ENCODE measurements around the gene PTGIR. TPM values are rescaled to one million over a fixed set of nuclear protein-coding genes. Genes with fewer than 3 reads are reported as not detected.

Gene PTGIR
- total and polyA plus RNA-seq, 8 donors: 9.2 to 14.1 (median 11.8) TPM

DNA sequence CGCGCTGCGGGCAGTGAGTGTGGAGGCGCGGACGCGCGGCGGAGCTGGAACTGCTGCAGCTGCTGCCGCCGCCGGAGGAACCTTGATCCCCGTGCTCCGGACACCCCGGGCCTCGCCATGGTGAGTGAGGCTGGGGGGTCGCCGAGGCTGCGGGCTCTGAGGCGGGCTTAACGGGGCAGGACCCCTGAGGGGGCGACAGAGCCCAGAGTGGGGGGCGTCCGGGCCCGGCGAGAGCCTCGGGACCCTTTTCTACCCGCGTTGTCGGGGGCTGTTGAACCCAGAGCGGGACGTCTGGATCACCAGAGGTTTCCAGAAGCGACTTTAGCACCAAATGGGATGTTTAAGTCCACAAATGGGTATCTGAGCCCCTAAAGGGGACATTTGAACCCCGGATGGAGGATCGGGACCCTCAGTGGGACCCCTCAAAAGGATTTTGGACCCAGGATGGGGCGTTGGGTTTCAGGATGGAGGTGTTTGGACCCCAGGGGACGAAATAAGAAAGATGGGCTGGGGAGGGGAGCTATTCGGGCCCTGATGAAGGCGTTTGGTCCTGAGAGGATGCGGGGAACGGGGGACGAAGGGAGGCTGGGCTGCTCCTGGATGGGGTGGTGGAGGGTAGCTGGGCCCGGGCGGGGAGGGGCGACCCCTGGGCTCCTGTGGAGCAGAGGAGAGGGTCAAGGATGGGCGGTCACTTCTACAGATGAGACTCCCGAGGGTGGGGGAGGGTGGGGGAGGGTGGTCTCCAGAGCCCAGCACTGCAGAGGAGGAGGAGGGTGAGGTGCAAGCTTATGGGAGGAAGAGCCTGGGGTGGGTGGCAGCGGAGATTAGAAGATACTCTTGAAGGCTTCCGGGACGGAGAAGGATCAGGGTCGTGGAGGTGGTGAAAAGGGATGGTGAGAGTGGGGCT lies 23.3 kb downstream of the PTGIR start, which contains the start of gene CALM3:
CALM3 (plus strand) TSS at position 13 of the 907 bp plus-strand sequence; CDS start at position 118, 105 bp downstream.
- peak within 1 kb of the TSS; percentile 96 to 99 for H3K27ac ChIP-seq
- H3K4me1 ChIP-seq: peaks cover 14 to 36% of the 10 kb centered on the region in 2 donors
- no peak for DNase-seq
- no peak for TF ChIP-seq CTCF (IDR thresholded peaks at IDR 0.05)
- peak; percentile 1 for ATAC-seq
- H3K36me3 ChIP-seq: peaks cover 0 to 17% of the 10 kb centered on the region in 2 donors
- intact Hi-C loops (cut with DNase I): no loop called here
- H3K4me3 ChIP-seq: peak within 1 kb of the TSS; percentile 97 to 99
- H3K27me3 ChIP-seq: no peaks in the 10 kb centered on the region
- H3K9me3 ChIP-seq: peaks cover 0 to 10% of the 10 kb centered on the region in 2 donors

GRCh38 chr19:46600384-46601317 lies 24.2 kb downstream of the PTGIR start:
- peak overlapping the region; percentile 97 to 99 for H3K4me3 ChIP-seq
- H3K36me3 ChIP-seq: peaks cover 0 to 8% of the 10 kb centered on the region in 2 donors
- H3K9me3 ChIP-seq: peaks cover 0 to 10% of the 10 kb centered on the region in 2 donors
- ATAC-seq: peak; percentile 92
- no peak for TF ChIP-seq CTCF (IDR thresholded peaks at IDR 0.05)
- peak; percentile 96 to 100 (median 98) for DNase-seq
- peaks cover 14 to 36% of the 10 kb centered on the region in 2 donors for H3K4me1 ChIP-seq
- intact Hi-C loops (cut with DNase I): no loop called here
- H3K27ac ChIP-seq: peak overlapping the region; percentile 96 to 99
- H3K27me3 ChIP-seq: no peaks in the 10 kb centered on the region

GRCh38 chr19:46599716-46600373 lies 25.0 kb downstream of the PTGIR start:
- ATAC-seq (no peak), DNase-seq (no peak)
- Histone ChIP-seq H3K36me3 (no peaks in the 10 kb centered on the region), H3K4me1 (peaks cover 14 to 33% of the 10 kb centered on the region in 2 donors), H3K4me3 (peak overlapping the region; percentile 97 to 99), H3K9me3 (peaks cover 0 to 10% of the 10 kb centered on the region in 2 donors), H3K27me3 (no peaks in the 10 kb centered on the region), H3K27ac (peak overlapping the region; percentile 96 to 99)
- intact Hi-C loops (cut with DNase I): no loop called here
- TF ChIP-seq CTCF (IDR thresholded peaks at IDR 0.05): no peak

GRCh38 chr19:46598372-46598917 lies 26.4 kb downstream of the PTGIR start:
- Histone ChIP-seq H3K4me3 (no peak overlapping the region), H3K4me1 (peaks cover 8 to 19% of the 10 kb centered on the region in 2 donors), H3K9me3 (peaks cover 0 to 10% of the 10 kb centered on the region in 2 donors), H3K36me3 (no peaks in the 10 kb centered on the region), H3K27ac (no peak overlapping the region), H3K27me3 (no peaks in the 10 kb centered on the region)
- DNase-seq (no peak), ATAC-seq (no peak)
- intact Hi-C loops (cut with DNase I): no loop called here
- no peak for TF ChIP-seq CTCF (IDR thresholded peaks at IDR 0.05)

Measured in left lung (tissue), 10 donors.